ENCODE measurements around the gene ZBTB45. TPM values are rescaled to one million over a fixed set of nuclear protein-coding genes. Genes with fewer than 3 reads are reported as not detected.
"Not testable (repeated sequence)": the region's sequence is repeated elsewhere in the genome, so short reads cannot be mapped to it uniquely, and the experiment has no call there.

Gene ZBTB45
- total RNA-seq, 1 donor from 2014 or later = 20.2 TPM

DNA sequence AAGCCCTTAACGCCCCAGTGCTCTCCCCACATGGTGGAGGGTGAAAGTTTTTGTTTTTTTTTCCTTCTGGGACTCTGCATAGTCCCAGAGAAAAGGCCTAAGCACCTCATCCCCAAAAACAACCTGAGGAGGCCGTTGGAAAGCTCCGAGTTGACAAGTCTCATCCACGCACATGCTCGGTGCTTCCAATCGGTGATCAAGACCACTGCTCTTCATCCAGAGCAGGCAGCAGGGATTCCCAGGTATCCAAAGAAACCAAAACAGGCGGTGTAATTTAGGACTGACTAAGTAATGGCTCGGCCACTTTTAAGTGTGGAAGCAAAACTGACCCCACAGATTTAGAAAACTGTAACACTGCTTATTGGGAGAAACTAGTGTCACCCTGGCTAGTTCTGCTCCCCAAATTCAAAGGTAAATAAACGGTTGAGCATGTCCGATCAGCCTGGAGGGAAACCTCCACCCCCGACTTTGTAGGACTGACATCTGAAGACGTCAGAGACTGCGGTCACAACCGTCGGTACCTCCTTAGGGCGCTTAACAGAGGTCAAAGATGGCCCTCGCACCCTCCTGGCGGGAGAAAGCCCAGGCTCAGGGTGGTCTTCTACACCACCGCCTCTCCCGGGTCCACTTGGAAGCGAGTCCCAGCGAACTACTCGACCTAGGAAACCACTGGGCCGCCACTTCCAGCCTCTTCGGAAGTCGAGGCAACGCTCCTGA lies 44.5 kb downstream of the ZBTB45 start:
- TF ChIP-seq, protein P1, sequence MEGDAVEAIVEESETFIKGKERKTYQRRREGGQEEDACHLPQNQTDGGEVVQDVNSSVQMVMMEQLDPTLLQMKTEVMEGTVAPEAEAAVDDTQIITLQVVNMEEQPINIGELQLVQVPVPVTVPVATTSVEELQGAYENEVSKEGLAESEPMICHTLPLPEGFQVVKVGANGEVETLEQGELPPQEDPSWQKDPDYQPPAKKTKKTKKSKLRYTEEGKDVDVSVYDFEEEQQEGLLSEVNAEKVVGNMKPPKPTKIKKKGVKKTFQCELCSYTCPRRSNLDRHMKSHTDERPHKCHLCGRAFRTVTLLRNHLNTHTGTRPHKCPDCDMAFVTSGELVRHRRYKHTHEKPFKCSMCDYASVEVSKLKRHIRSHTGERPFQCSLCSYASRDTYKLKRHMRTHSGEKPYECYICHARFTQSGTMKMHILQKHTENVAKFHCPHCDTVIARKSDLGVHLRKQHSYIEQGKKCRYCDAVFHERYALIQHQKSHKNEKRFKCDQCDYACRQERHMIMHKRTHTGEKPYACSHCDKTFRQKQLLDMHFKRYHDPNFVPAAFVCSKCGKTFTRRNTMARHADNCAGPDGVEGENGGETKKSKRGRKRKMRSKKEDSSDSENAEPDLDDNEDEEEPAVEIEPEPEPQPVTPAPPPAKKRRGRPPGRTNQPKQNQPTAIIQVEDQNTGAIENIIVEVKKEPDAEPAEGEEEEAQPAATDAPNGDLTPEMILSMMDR (conservative IDR thresholded peaks at IDR 0.05) = no peak
- peak overlapping the region; percentile 96 for H3K4me3 Mint-ChIP-seq
- peaks cover 10% of the 10 kb centered on the region for H3K4me1 Mint-ChIP-seq (ENCODE audit: unreplicated experiment)
- DNase-seq (ENCODE audit: extremely low spot score, unreplicated experiment) = no peak
- peak overlapping the region; percentile 93 for H3K27ac Mint-ChIP-seq
- no peaks in the 10 kb centered on the region for H3K36me3 Mint-ChIP-seq
- no peaks in the 10 kb centered on the region for H3K27me3 Mint-ChIP-seq
- no peaks in the 10 kb centered on the region for H3K9me3 Mint-ChIP-seq

DNA sequence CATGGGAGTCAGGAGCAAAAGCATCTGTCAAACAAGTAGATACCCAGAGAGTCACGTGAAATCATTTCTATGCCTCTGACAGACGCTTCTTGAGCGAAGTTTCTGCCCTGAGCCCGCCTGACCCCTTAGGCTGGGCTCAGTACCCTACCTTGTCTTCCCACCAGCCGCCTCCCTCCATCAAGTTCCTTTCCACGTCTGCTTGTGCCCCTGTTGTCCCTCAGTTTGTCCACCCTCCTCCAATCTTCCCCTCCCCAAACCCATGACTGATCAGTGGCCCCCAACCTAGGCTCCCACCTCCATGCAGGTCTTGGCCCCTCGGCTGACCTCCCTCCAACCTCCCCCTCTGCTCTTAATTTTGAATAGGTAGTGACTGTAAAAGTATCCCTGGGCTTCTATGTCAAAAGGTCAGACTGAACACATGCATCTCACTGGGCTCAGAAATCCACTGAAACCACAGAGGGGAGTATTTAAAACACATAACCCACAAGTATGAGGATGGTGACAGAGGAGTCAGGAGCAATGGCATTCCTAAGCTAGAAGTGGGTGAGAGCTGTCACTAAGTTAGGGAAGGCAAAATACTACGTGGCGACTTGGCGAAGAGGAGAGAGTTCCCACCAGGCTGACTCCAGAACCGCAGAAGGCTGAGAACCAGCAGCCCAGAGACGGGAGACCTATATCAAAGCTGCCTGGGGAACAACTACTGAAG lies 45.2 kb downstream of the ZBTB45 start:
- TF ChIP-seq, protein P1 (conservative IDR thresholded peaks at IDR 0.05) = no peak
- Mint-ChIP-seq H3K4me1 (ENCODE audit: unreplicated experiment) (peaks cover 10% of the 10 kb centered on the region), H3K27ac (peak overlapping the region; percentile 70), H3K9me3 (no peaks in the 10 kb centered on the region), H3K36me3 (no peaks in the 10 kb centered on the region), H3K27me3 (no peaks in the 10 kb centered on the region), H3K4me3 (peak overlapping the region; percentile 96)
- DNase-seq (ENCODE audit: extremely low spot score, unreplicated experiment) = no peak

DNA sequence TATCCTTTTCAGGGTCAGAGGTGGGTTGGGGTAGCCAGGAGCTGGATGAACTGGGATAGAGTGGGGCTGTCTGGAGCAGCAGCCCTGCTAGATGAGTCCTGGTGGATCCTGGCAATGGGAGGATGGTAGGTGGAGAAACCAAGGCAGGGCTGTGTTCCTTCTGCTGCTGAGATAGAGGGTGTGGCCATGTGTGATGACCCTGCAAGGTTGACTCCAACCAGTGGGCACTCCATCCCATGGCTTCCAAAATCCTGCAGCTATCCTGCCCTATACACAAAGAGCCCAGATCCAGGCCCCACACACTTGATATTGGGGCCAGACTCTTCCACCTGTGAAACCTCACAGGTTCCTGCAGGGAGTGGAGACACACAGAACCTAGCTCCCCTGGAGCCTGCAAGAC lies 45.8 kb downstream of the ZBTB45 start:
- peak overlapping the region; percentile 55 for H3K4me3 Mint-ChIP-seq
- no peaks in the 10 kb centered on the region for H3K36me3 Mint-ChIP-seq
- no peaks in the 10 kb centered on the region for H3K9me3 Mint-ChIP-seq
- no peak overlapping the region for H3K27ac Mint-ChIP-seq
- TF ChIP-seq, protein P1 (conservative IDR thresholded peaks at IDR 0.05) = no peak
- DNase-seq (ENCODE audit: extremely low spot score, unreplicated experiment) = no peak
- H3K4me1 Mint-ChIP-seq (ENCODE audit: unreplicated experiment) = peaks cover 10% of the 10 kb centered on the region
- no peaks in the 10 kb centered on the region for H3K27me3 Mint-ChIP-seq

DNA sequence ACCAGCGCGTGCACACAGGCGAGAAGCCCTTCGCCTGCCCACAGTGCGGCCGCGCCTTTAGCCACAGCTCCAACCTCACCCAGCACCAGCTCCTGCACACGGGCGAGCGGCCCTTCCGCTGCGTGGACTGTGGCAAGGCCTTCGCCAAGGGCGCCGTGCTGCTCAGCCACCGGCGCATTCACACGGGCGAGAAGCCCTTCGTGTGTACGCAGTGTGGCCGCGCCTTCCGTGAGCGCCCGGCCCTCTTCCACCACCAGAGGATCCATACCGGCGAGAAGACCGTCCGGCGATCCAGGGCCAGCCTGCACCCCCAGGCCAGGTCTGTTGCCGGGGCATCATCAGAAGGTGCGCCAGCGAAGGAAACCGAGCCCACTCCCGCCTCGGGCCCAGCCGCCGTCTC lies 47.9 kb downstream of the ZBTB45 start:
- Mint-ChIP-seq H3K27ac (no peak overlapping the region), H3K4me1 (ENCODE audit: unreplicated experiment) (peaks cover 18% of the 10 kb centered on the region), H3K27me3 (no peaks in the 10 kb centered on the region), H3K36me3 (no peaks in the 10 kb centered on the region), H3K4me3 (no peak overlapping the region), H3K9me3 (no peaks in the 10 kb centered on the region)
- no peak for DNase-seq (ENCODE audit: extremely low spot score, unreplicated experiment)
- TF ChIP-seq, protein P1 (conservative IDR thresholded peaks at IDR 0.05) = no peak

DNA sequence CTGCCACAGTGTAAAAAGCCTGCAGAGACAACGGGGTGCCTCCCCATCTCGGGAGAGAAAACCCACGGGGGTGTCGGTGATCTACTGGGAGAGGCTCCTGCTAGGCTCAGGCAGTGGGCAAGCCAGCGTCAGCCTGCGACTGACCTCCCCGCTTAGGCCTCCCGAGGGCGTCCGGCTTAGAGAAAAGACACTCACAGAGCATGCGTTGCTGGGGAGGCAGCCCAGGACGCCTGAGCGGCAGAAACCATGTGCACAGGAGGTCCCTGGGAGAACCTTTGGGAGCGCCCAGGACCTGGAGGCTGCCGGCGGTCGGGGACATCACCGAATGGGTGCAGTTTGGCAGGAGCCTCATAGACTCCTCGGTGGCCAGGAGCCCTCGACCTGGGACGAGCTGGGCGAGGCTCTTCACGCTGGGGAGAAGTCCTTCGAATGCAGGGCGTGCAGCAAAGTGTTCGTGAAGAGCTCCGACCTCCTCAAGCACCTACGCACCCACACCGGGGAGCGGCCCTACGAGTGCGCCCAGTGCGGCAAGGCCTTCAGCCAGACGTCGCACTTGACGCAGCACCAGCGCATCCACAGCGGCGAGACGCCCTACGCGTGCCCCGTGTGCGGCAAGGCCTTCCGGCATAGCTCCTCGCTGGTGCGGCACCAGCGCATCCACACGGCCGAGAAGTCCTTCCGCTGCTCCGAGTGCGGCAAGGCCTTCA lies 48.6 kb downstream of the ZBTB45 start:
- peaks cover 16% of the 10 kb centered on the region for H3K4me1 Mint-ChIP-seq (ENCODE audit: unreplicated experiment)
- H3K9me3 Mint-ChIP-seq; H3K36me3 Mint-ChIP-seq; H3K4me3 Mint-ChIP-seq; H3K27me3 Mint-ChIP-seq; H3K27ac Mint-ChIP-seq; DNase-seq (ENCODE audit: extremely low spot score, unreplicated experiment): not testable (repeated sequence)

Data from type B pancreatic cell (in vitro differentiated cells).